Mesenteric fat pad (tissue), 1 donor: ENCODE measurements around the gene ITPR2. TPM values are rescaled to one million over a fixed set of nuclear protein-coding genes. Genes with fewer than 3 reads are reported as not detected.
"Not testable (repeated sequence)": the region's sequence is repeated elsewhere in the genome, so short reads cannot be mapped to it uniquely, and the experiment has no call there.

Experiments
- DNase-seq: peaks from one replicate; pipeline ENCODE4 v3.0.0-alpha.2; 2020; ENCODE audit warnings: low spot score
- total RNA-seq: library from RNA; stranded (reverse); fragmentation: NEBNext Ultra II Directional; extraction: Animal tissue kit (Norgen Biotek cat#: 25700); gene quantifications from one replicate; pipeline ENCODE4 v1.2.1, GENCODE V29; 2021
- donor health status: DM: yes; HTN: yes; CAD: no.

Gene ITPR2
- total RNA-seq, 1 donor from 2014 or later = 71.3 TPM

DNA sequence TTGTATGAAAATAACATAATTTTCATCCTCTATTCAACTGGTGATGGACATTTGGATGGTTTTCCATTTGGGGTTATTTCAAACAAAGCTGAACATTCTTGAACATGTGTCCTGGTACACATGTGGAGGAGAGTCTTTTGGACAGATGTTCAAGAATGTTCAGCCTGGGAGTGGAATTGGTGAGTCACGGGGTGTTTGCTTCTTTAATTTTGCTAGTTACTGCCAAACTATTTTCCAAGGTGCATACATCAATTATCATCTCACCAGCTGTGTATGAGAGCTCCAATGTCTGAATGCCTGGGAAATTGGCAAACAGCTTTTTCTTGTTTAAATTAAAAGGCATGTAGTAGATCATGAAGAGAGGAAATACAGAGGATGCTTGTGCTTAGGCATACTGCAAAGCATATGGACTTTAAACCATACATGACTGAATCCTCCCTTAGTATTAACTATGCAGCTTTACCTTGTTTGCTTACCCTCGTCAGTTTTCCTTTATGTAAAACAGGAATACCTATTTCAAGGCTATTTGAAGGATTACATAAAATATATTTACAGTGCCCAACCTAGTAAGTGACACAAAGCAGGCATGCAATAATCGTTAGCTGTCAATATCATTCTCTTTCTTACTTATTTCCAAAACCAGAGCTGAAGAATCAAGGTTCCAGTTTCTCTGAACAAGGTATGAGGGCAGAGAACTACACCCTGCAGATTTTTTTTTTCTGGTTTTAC lies 152.1 kb downstream of the ITPR2 start:
- no peak for DNase-seq

GRCh38 chr12:26678697-26679660 lies 154.0 kb downstream of the ITPR2 start:
- DNase-seq = no peak

- not testable (repeated sequence) for DNase-seq
Measured at GRCh38 chr12:26671487-26671886, 161.5 kb downstream of the ITPR2 start.

DNA sequence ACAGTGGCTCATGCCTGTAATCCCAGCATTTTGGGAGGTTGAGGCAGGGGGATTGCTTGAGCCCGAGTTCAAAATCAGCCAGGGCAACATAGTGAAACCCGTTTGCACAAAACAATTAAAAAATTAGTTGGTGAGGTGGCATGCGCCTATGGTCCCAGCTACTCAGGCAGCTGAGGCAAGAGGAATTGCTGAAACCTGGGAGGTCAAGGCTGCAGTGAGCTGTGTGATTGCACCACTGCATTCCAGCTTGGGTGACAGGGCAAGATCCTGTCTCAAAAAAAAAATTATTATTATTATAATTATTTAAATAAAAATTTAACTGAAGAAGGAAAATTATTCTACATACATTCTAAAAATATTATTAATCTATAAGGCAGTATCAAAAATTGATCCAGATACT lies 164.1 kb downstream of the ITPR2 start:
- DNase-seq = no peak

DNA sequence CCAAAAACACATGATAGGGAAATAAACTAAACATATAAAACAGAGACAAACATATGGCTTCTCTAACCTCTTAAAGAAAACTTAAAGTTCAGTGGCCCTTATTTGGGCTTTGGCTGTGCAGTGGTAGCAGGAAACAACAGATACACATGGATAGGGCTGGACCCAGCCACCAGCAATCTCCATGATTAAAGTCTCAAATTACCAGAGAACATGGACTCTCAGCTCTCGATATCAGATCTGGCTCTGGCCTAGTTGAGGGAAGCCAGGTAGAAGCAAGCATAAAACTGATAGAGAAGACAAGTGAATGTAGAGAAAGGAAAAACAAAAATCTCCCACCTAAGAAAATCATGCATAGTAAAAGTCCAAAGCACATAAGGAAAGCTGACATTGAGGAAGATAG lies 164.8 kb downstream of the ITPR2 start:
- DNase-seq = no peak

GRCh38 chr12:26666286-26666685 lies 166.7 kb downstream of the ITPR2 start:
- DNase-seq = no peak

DNA sequence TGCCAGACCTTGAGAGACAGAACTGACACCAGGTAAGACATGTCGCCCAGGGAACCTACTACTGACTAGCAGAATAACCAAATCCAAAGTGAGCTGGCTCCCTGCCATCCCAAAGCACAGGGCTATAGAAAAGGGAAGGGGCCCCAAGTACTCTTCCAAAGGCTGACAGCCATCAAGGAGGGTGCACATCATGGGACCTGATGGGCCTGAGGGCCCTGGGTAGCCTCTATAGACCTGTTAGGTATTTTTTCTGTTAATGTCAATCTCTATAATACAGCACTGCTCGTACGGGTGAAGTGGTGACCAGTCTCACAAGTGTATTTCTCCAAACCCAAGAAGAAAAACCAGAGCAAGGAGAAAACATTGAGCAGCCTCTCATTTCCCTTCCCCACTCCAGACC lies 171.6 kb downstream of the ITPR2 start:
- DNase-seq = no peak

GRCh38 chr12:26659930-26660329 lies 173.1 kb downstream of the ITPR2 start:
- DNase-seq = no peak

GRCh38 chr12:26658991-26659390 lies 174.0 kb downstream of the ITPR2 start:
- no peak for DNase-seq

DNA sequence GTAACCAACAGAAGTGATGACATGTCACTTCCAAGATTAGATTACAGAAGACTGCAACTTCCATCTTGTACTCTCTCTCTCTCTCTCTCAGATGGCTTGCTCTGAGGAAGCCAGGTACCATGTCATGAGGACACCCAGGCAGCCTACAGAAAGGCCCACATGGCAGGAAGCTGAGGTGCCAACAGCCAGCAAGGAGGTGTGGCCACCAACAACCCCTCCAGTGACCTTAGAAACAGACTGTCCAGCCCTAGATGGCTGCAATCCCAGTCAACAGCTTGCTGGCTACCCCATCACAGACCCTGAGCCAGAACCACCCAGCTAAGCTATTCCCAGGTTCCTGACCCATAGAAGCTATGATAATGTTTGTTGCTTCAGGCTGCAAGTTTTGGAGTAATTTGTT lies 178.4 kb downstream of the ITPR2 start:
- DNase-seq = no peak

DNA sequence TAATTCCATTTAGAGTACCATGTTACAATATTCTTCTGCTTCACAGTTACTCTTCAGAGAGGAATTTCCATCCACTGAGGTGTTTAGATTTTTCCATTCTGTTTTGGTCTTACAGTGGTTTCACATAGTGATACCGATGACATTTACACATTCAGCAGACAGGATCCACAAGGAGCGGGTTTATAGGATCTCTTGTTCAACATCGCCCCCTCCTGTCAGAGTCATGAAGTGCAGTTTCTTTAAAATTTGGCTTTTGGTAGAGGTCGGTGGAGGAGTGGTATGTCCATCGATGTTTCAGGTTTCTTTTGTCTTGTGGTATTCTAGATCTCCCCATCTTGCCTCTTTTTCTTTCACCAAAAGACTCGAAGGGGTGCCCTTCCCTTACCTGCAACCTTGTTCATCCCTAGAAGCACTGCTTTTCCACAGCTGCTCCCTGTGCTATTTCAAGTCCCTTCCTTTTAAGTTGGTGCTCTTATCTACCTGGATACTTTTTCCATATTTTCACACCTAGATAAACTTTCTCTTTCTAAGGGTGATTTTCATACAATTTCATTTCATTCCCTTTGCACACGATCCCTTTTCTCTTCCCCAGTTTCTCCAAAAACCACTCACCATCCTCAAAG lies 181.3 kb downstream of the ITPR2 start:
- no peak for DNase-seq

- DNase-seq = no peak
Measured at GRCh38 chr12:26651036-26651435, 182.0 kb downstream of the ITPR2 start.

GRCh38 chr12:26648999-26649398 lies 184.0 kb downstream of the ITPR2 start:
- no peak for DNase-seq

DNA sequence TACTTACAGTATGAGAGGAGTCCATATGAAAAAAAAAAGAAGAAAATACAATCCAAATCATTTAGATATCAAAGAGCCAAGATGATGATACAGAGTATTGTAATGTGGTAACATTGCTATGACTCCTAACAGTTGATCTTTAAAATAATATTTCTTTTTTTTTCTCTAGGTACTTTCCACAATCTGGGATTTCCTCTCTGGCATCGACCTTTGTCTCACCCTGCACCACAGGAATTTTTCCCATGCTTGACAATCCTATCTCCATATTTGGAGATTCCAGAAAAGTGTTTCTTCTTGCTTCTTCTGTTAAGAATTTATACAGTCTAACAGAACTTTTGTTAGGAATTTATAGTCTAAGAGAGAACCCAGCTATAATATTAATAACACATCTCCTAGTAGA lies 184.4 kb downstream of the ITPR2 start:
- DNase-seq = no peak

GRCh38 chr12:26648066-26648465 lies 184.9 kb downstream of the ITPR2 start:
- no peak for DNase-seq

GRCh38 chr12:26647088-26647487 lies 185.9 kb downstream of the ITPR2 start:
- no peak for DNase-seq

DNA sequence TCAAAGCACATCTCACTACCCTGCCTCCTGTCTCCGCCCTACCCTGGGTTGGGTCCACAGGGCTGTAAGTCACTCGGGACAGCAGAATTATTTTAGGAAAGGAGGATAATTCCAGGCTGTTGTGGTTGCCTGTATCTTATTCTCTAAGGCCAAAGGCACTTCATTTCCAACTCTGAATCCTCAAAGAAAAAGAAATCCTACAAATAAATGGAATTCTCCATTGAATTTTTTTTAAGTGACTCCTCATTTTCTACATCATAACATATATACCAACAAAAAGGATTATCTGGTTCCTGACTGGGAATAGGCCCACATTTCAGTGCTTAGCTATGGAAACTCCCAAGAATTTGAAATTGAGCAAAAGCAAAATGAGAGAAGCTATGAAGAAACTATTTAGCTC lies 186.4 kb downstream of the ITPR2 start:
- no peak for DNase-seq

- DNase-seq = not testable (repeated sequence)
Measured at GRCh38 chr12:26644376-26644775, 188.6 kb downstream of the ITPR2 start.

- DNase-seq = no peak
Measured at GRCh38 chr12:26643532-26644315, 189.3 kb downstream of the ITPR2 start.

GRCh38 chr12:26642361-26642760 lies 190.6 kb downstream of the ITPR2 start:
- no peak for DNase-seq

- no peak for DNase-seq
Measured at GRCh38 chr12:26636710-26637328, 196.2 kb downstream of the ITPR2 start.
